GM23338 (cell line): ENCODE results near the gene SSTR3. TPM values are rescaled to one million over a fixed set of nuclear protein-coding genes. Genes with fewer than 3 reads are reported as not detected.

Experiments
- ATAC-seq: fragments of 200-7000 bp; cut with Tn5 transposase; 3 replicates; pipeline ENCODE4 v1.9.1; 2020
- DNase-seq: peaks from one replicate; pipeline ENCODE4 v3.0.0-alpha.2; 2015; ENCODE audit warnings: low spot score
- H2AFZ ChIP-seq: fragments of 200-600 bp; sonication (generic); 2 replicates; pipeline ENCODE4 v1.8.0; 2016; ENCODE audit warnings: antibody characterized with exemption, mild to moderate bottlenecking, moderate library complexity
- H3F3A ChIP-seq: fragments of 200-600 bp; sonication (generic); replicated peaks from 2 replicates; pipeline ENCODE4 v1.8.0; 2017; ENCODE audit warnings: antibody characterized with exemption, mixed run types, low read depth
- H3K27ac ChIP-seq: fragments of 200-600 bp; sonication (generic); 2 replicates; pipeline ENCODE4 v1.6.1; 2016; ENCODE audit warnings: low read depth
- H3K27me3 ChIP-seq: fragments of 200-600 bp; sonication (generic); 2 replicates; pipeline ENCODE4 v1.8.0; 2016; ENCODE audit warnings: mild to moderate bottlenecking, mixed run types, moderate library complexity; ENCODE audit not compliant: insufficient read depth
- H3K36me3 ChIP-seq: fragments of 200-600 bp; sonication (generic); 2 replicates; pipeline ENCODE4 v1.8.0; 2016; ENCODE audit warnings: mild to moderate bottlenecking; ENCODE audit not compliant: insufficient read depth
- H3K4me1 ChIP-seq: fragments of 200-600 bp; sonication (generic); 2 replicates; pipeline ENCODE4 v1.8.0; 2016; ENCODE audit warnings: mild to moderate bottlenecking, moderate library complexity; ENCODE audit not compliant: insufficient read depth
- H3K4me2 ChIP-seq: fragments of 200-600 bp; sonication (generic); 2 replicates; pipeline ENCODE4 v1.7.1; 2017; ENCODE audit warnings: mixed run types
- H3K4me3 ChIP-seq: fragments of 200-600 bp; sonication (generic); 2 replicates; pipeline ENCODE4 v1.6.1; 2016; ENCODE audit warnings: mixed run types
- H3K79me2 ChIP-seq: fragments of 200-600 bp; sonication (generic); replicated peaks from 2 replicates; pipeline ENCODE4 v1.8.0; 2017; ENCODE audit warnings: mild to moderate bottlenecking; ENCODE audit not compliant: insufficient read depth
- H3K9me2 ChIP-seq: fragments of 200-600 bp; sonication (generic); 2 replicates; pipeline ENCODE4 v1.8.0; 2017; ENCODE audit not compliant: insufficient read depth
- H4K20me1 ChIP-seq: fragments of 200-600 bp; sonication (generic); replicated peaks from 2 replicates; pipeline ENCODE4 v1.8.0; 2017; ENCODE audit warnings: mild to moderate bottlenecking; ENCODE audit not compliant: insufficient read depth
- H3K27ac Mint-ChIP-seq: 2 replicates; pipeline ENCODE4 v1.8.0; 2020; ENCODE audit warnings: inconsistent platforms, mild to moderate bottlenecking, moderate library complexity, mixed read lengths
- H3K27me3 Mint-ChIP-seq: 3 replicates; pipeline ENCODE4 v1.8.0; 2022; ENCODE audit warnings: low read depth, mild to moderate bottlenecking, moderate library complexity, mixed read lengths, inconsistent platforms; ENCODE audit not compliant: insufficient read depth, poor library complexity
- H3K36me3 Mint-ChIP-seq: 3 replicates; pipeline ENCODE4 v1.8.0; 2021; ENCODE audit warnings: low read depth, mild to moderate bottlenecking, inconsistent platforms, moderate library complexity, mixed read lengths
- H3K4me1 Mint-ChIP-seq: 3 replicates; pipeline ENCODE4 v1.8.0; 2020; ENCODE audit warnings: mild to moderate bottlenecking, inconsistent platforms, mixed read lengths
- H3K4me3 Mint-ChIP-seq: 3 replicates; pipeline ENCODE4 v1.8.0; 2021; ENCODE audit warnings: moderate library complexity, mild to moderate bottlenecking, inconsistent platforms, mixed read lengths
- H3K9me3 Mint-ChIP-seq: 3 replicates; pipeline ENCODE4 v1.8.0; 2020; ENCODE audit warnings: moderate library complexity, mild to moderate bottlenecking, inconsistent platforms, mixed read lengths
- CREB1 ChIP-seq: fragments of 250-450 bp; sonication (Bioruptor Pico); IDR thresholded peaks from 2 replicates; pipeline ENCODE4 v1.5.0; 2020; ENCODE audit warnings: low read depth, mild to moderate bottlenecking, moderate library complexity
- ETS1 ChIP-seq: IDR thresholded peaks from 2 replicates; pipeline ENCODE4 v1.6.1; 2016; ENCODE audit warnings: antibody characterized with exemption
- EZH2 ChIP-seq: fragments of 200-600 bp; sonication (generic); IDR thresholded peaks from one replicate; pipeline ENCODE4 v1.8.0; 2017; ENCODE audit warnings: antibody characterized with exemption, mild to moderate bottlenecking, low read depth; ENCODE audit not compliant: unreplicated experiment
- EZH2phosphoT487 ChIP-seq: fragments of 200-600 bp; sonication (generic); IDR thresholded peaks from one replicate; pipeline ENCODE4 v1.8.1; 2018; ENCODE audit warnings: antibody characterized with exemption; ENCODE audit not compliant: unreplicated experiment
- JUNB ChIP-seq: IDR thresholded peaks from one replicate; pipeline ENCODE4 v1.6.1; 2016; ENCODE audit warnings: antibody characterized with exemption; ENCODE audit not compliant: unreplicated experiment
- REST ChIP-seq: IDR thresholded peaks from one replicate; pipeline ENCODE4 v1.6.1; 2018; ENCODE audit warnings: antibody characterized with exemption; ENCODE audit not compliant: unreplicated experiment
- STAT1 ChIP-seq: IDR thresholded peaks from one replicate; pipeline ENCODE4 v1.6.1; 2016; ENCODE audit warnings: antibody characterized with exemption; ENCODE audit not compliant: unreplicated experiment
- ZNF114 ChIP-seq: fragments of 250-450 bp; sonication (Bioruptor Pico); IDR thresholded peaks from 2 replicates; pipeline ENCODE4 v1.5.0; 2020; ENCODE audit warnings: mild to moderate bottlenecking, moderate library complexity
- ZNF331 ChIP-seq: fragments of 250-450 bp; sonication (Bioruptor Pico); IDR thresholded peaks from 2 replicates; pipeline ENCODE4 v1.5.0; 2020; ENCODE audit warnings: low read depth, mild to moderate bottlenecking, moderate library complexity
- ZNF462 ChIP-seq: fragments of 250-450 bp; sonication (Bioruptor Pico); IDR thresholded peaks from 2 replicates; pipeline ENCODE4 v1.5.0; 2020; ENCODE audit warnings: mild to moderate bottlenecking, moderate library complexity
- polyA plus RNA-seq: library from polyadenylated mRNA; unstranded; fragments of >200 nt; fragmentation: Nextera tagmentation; extraction: Ambion mirVana; gene quantifications from 2 replicates; pipeline ENCODE4 v1.2.1, GENCODE V29; 2016
- total RNA-seq: library from RNA; depleted of rRNA; stranded (reverse); fragments of >200 nt; shearing (Covaris generic); gene quantifications from 2 replicates; pipeline ENCODE4 v1.2.3, GENCODE V29; 2014

SSTR3 gene
- total and polyA plus RNA-seq, 2 experiments from 2014 or later = 0.66 TPM; not detected in 1

GRCh38 chr22:37161443-37161842 lies 50.8 kb downstream of the SSTR3 start:
- no peaks in the 10 kb centered on the region for H3F3A ChIP-seq
- TF ChIP-seq STAT1 (no peak), CREB1 (CRISPR knock-in tag) (no peak), EZH2 (no peak), ZNF462 (CRISPR knock-in tag) (no peak), ZNF114 (no peak), ZNF331 (CRISPR knock-in tag) (no peak), EZH2phosphoT487 (no peak), JUNB (no peak), ETS1 (no peak), REST (no peak)

More at GRCh38 chr22:37161443-37161842, 50.8 kb downstream of the SSTR3 start:
- ATAC-seq (no peak), DNase-seq (peak; percentile 38)
- H3K27me3 ChIP-seq = no peaks in the 10 kb centered on the region
- H3K79me2 ChIP-seq = no peaks in the 10 kb centered on the region
- Mint-ChIP-seq H3K4me1 (peaks cover 11% of the 10 kb centered on the region), H3K27me3 (peaks cover 3% of the 10 kb centered on the region), H3K4me3 (no peak overlapping the region), H3K27ac (no peak overlapping the region), H3K36me3 (no peaks in the 10 kb centered on the region), H3K9me3 (peaks cover 4% of the 10 kb centered on the region; the same call in 2 of the 3 replicates)
- H3K27ac ChIP-seq = no peak overlapping the region
- H3K4me3 ChIP-seq = no peak overlapping the region
- no peak overlapping the region for H3K4me2 ChIP-seq
- H3K4me1 ChIP-seq = no peaks in the 10 kb centered on the region; the same call in 1 of the 2 replicates
- H2AFZ ChIP-seq = no peak overlapping the region
- no peaks in the 10 kb centered on the region for H4K20me1 ChIP-seq
- no peaks in the 10 kb centered on the region for H3K9me2 ChIP-seq
- no peaks in the 10 kb centered on the region for H3K36me3 ChIP-seq
